B cell (primary cell): ENCODE measurements around the gene FARP1. TPM values are rescaled to one million over a fixed set of nuclear protein-coding genes. Genes with fewer than 3 reads are reported as not detected.

Experiments
- ATAC-seq: fragments of 200-7000 bp; cut with Tn5 transposase; one replicate; pipeline ENCODE4 v1.10.0; 2021; ENCODE audit warnings: low read depth, mild to moderate bottlenecking, moderate number of reproducible peaks, moderate library complexity
- CTCF ChIA-PET: fragments of 350-600 bp; sonication (Branson Sonifier 250); formaldehyde crosslinking; loops from one replicate; lab custom pipeline; 2021; ENCODE audit warnings: antibody characterized with exemption, inconsistent platforms; lab: Charles Lee
- POLR2A ChIA-PET: fragments of 350-600 bp; sonication (Branson Sonifier 250); formaldehyde crosslinking; loops from one replicate; lab custom pipeline; 2021; ENCODE audit warnings: antibody characterized with exemption; lab: Charles Lee
- DNase-seq: peaks from one replicate; pipeline ENCODE4 v3.0.0; 2013
- H2AFZ ChIP-seq: 2 replicates; pipeline ENCODE4 v1.6.1; 2012; ENCODE audit warnings: mild to moderate bottlenecking, low read depth, low read length; ENCODE audit not compliant: insufficient read depth, poor library complexity, severe bottlenecking
- H3K27ac ChIP-seq, 2 donors: 1 replicate in 1 of 2; 2 replicates in 1 of 2; pipeline ENCODE4 v1.5.1; 2012 to 2013; ENCODE audit warnings: low read length in 2 of 2, mild to moderate bottlenecking in 2 of 2, moderate library complexity in 1 of 2
- H3K27me3 ChIP-seq, 4 experiments: fragments of 200-600 bp in 1 of 4; sonication (generic) in 1 of 4; replicated peaks in 1 of 4; 1 replicate in 2 of 4; 2 replicates in 2 of 4; pipeline versions ENCODE4 v1.6.1 to v1.7.0; 2013 to 2016; ENCODE audit warnings: low read length in 3 of 4, mild to moderate bottlenecking in 2 of 4, mixed read lengths in 1 of 4, moderate library complexity in 1 of 4; ENCODE audit not compliant: insufficient read depth in 4 of 4, control insufficient read depth in 3 of 4; ENCODE audit errors: control extremely low read depth in 1 of 4
- H3K36me3 ChIP-seq, 2 experiments: replicated peaks in 1 of 2; 1 replicate in 1 of 2; 2 replicates in 1 of 2; pipeline versions ENCODE4 v1.6.1 to v1.7.1; 2013; ENCODE audit warnings: low read length in 1 of 2; ENCODE audit not compliant: insufficient read depth in 2 of 2, control insufficient read depth in 1 of 2; ENCODE audit errors: control extremely low read depth in 1 of 2, extremely low read depth in 1 of 2
- H3K4me1 ChIP-seq, 2 donors: fragments of 200-600 bp in 1 of 2; sonication (generic) in 1 of 2; 1 replicate in 1 of 2; 2 replicates in 1 of 2; pipeline versions ENCODE4 v1.5.1 to v1.6.1; 2013 to 2017; ENCODE audit warnings: low read length in 2 of 2; ENCODE audit not compliant: control insufficient read depth in 2 of 2, insufficient read depth in 2 of 2
- H3K4me2 ChIP-seq: replicated peaks from 2 replicates; pipeline ENCODE3; 2012; ENCODE audit warnings: mild to moderate bottlenecking, low read depth, low read length; ENCODE audit not compliant: poor library complexity, severe bottlenecking
- H3K4me3 ChIP-seq, 5 experiments: fragments of 200-600 bp in 1 of 5; sonication (generic) in 1 of 5; 1 replicate in 3 of 5; 2 replicates in 2 of 5; pipeline versions ENCODE4 v1.5.1 to v1.7.0; 2011 to 2016; ENCODE audit warnings: low read length in 4 of 5, mild to moderate bottlenecking in 4 of 5, low read depth in 2 of 5, control low read depth in 1 of 5, moderate library complexity in 1 of 5; ENCODE audit not compliant: insufficient read depth in 1 of 5; ENCODE audit errors: control extremely low read depth in 1 of 5, extremely low read depth in 1 of 5
- H3K79me2 ChIP-seq: fragments of 200-600 bp; sonication (generic); one replicate; pipeline ENCODE4 v1.6.0; 2016; ENCODE audit warnings: low read length; ENCODE audit not compliant: control insufficient read depth, insufficient read depth
- H3K9ac ChIP-seq: fragments of 200-600 bp; sonication (generic); 2 replicates; pipeline ENCODE4 v1.6.1; 2017; ENCODE audit warnings: mild to moderate bottlenecking, low read length, moderate library complexity
- H3K9me3 ChIP-seq, 3 donors: one replicate each; pipeline versions ENCODE4 v1.6.1 to v1.7.1; 2013; ENCODE audit warnings: low read length in 2 of 3; ENCODE audit not compliant: control insufficient read depth in 2 of 3, insufficient read depth in 1 of 3; ENCODE audit errors: control extremely low read depth in 1 of 3
- H4K20me1 ChIP-seq: 2 replicates; pipeline ENCODE4 v1.6.0; 2012; ENCODE audit warnings: mild to moderate bottlenecking, low read length; ENCODE audit not compliant: insufficient read depth, control insufficient read depth, poor library complexity, severe bottlenecking
- H3K27ac Mint-ChIP-seq: one replicate; pipeline ENCODE4 v1.8.0; 2021; ENCODE audit warnings: mixed read lengths
- H3K27me3 Mint-ChIP-seq: one replicate; pipeline ENCODE4 v1.8.0; 2021; ENCODE audit warnings: mixed read lengths
- H3K4me1 Mint-ChIP-seq: one replicate; pipeline ENCODE4 v1.8.0; 2021; ENCODE audit warnings: mixed read lengths
- H3K4me3 Mint-ChIP-seq: one replicate; pipeline ENCODE4 v1.8.0; 2021; ENCODE audit warnings: mixed read lengths
- H3K9me3 Mint-ChIP-seq: one replicate; pipeline ENCODE4 v1.8.0; 2022; ENCODE audit warnings: mixed read lengths; ENCODE audit not compliant: insufficient read depth
- CTCF ChIP-seq: fragments of 200-600 bp; IDR thresholded peaks from one replicate; pipeline ENCODE4 v1.8.0; 2022; ENCODE audit warnings: antibody characterized with exemption, mild to moderate bottlenecking
- EZH2 ChIP-seq: IDR thresholded peaks from 2 replicates; pipeline ENCODE4 v1.6.1; 2012; ENCODE audit warnings: borderline replicate concordance, low read depth, mild to moderate bottlenecking, moderate library complexity, low read length; ENCODE audit not compliant: insufficient read depth, poor library complexity, severe bottlenecking
- WGBS: methylation state at CpG from one replicate; pipeline ENCODE4 v1.1.5; 2013; ENCODE audit warnings: missing lambda C conversion rate; ENCODE audit not compliant: insufficient coverage; 5-methylcytosine and 5-hydroxymethylcytosine counted together
- intact Hi-C: fragments of 100-400 bp; cut with micrococcal nuclease; formaldehyde crosslinking; loops from one replicate; pipeline ENCODE4 v1.10.0; 2022
- polyA plus RNA-seq: library from polyadenylated mRNA; depleted of rRNA; stranded (reverse); fragments of >200 nt; gene quantifications from 2 replicates; pipeline ENCODE4 v1.2.3, GENCODE V29; 2012
- total RNA-seq, 2 donors: library from RNA; stranded (reverse); fragments of 120-200 nt in 1 of 2; gene quantifications; 1 replicate in 1 of 2; 2 replicates in 1 of 2; pipeline versions ENCODE4 v1.2.3 to v1.2.4, GENCODE V29; 2013 to 2022

The FARP1 gene
- total and polyA plus RNA-seq, 2 donors (not counting 1 experiment from before 2014, with no cell fraction given) = 0.15 to 1.5 TPM

GRCh38 chr13:98439896-98440295 lies 297.0 kb downstream of the FARP1 start:
- no peaks in the 10 kb centered on the region for H3K9me3 Mint-ChIP-seq
- intact Hi-C loops = loop anchor here (10.0 kb wide), 1 partner anchor 135 kb away; the partner anchor contains the start of gene STK24
- no peak overlapping the region for H3K4me3 Mint-ChIP-seq

More at GRCh38 chr13:98439896-98440295, 297.0 kb downstream of the FARP1 start:
- Histone ChIP-seq H3K27me3 (no peaks in the 10 kb centered on the region), H3K79me2 (no peaks in the 10 kb centered on the region), H3K4me2 (no peak overlapping the region), H3K4me1 (peaks cover under 1% of the 10 kb centered on the region in 2 donors), H3K4me3 (no peak overlapping the region), H2AFZ (no peak overlapping the region), H3K36me3 (no peaks in the 10 kb centered on the region), H3K27ac (no peak overlapping the region), H4K20me1 (no peaks in the 10 kb centered on the region), H3K9me3 (no peaks in the 10 kb centered on the region), H3K9ac (no peak overlapping the region)
- ChIA-PET CTCF (interaction anchor here (0.8 kb wide), 1 partner anchor 233 kb away, joined by 3 read pairs; no protein-coding TSS in a partner anchor), POLR2A (no interaction called here)
- Mint-ChIP-seq H3K27me3 (peaks cover 7% of the 10 kb centered on the region), H3K4me1 (no peaks in the 10 kb centered on the region), H3K27ac (no peak overlapping the region)
- ATAC-seq (no peak), DNase-seq (no peak)
- TF ChIP-seq CTCF (no peak), EZH2 (no peak)
- WGBS = 92% methylated on average over 16 of the region's 16 CpGs
